K562 (cell line): ENCODE measurements around the gene MRO. TPM values are rescaled to one million over a fixed set of nuclear protein-coding genes. Genes with fewer than 3 reads are reported as not detected.

Experiments
- ATAC-seq: fragments of 200-7000 bp; cut with Tn5 transposase; 3 replicates; pipeline ENCODE4 v1.9.1; 2020; ENCODE audit warnings: moderate library complexity
- BruUV-seq: library from RNA; stranded (reverse); fragments of 400-500 nt; replicated peaks from 2 replicates; lab custom pipeline; 2021; lab: Mats Ljungman, UMichigan
- CTCF ChIA-PET: fragments of 300-600 bp; formaldehyde crosslinking; extraction: SDS; loops from one replicate; lab custom pipeline; 2021; ENCODE audit warnings: low intra/inter-chr PET ratio; lab: Yijun Ruan, JAX
- POLR2A ChIA-PET: fragments of 300-600, 350-650 bp; sonication (Branson Sonifier 250); formaldehyde crosslinking; extraction: SDS; loops from one replicate; lab custom pipeline; 2021; ENCODE audit warnings: antibody characterized with exemption, inconsistent platforms; lab: Yijun Ruan, JAX
- DNase-seq, 4 experiments: peaks; one replicate each; pipeline versions ENCODE4 v3.0.0 to v3.0.0-alpha.2; 2011 to 2018; ENCODE audit warnings: low spot score in 3 of 4, mixed read lengths in 3 of 4; ENCODE audit errors: extremely low read depth in 1 of 4
- FAIRE-seq: peaks from 2 replicates; lab custom pipeline; 2011; peaks lifted over from hg19 to GRCh38; lab: Jason Lieb, UNC
- H2AFZ ChIP-seq: 2 replicates; pipeline ENCODE4 v1.6.0; 2011; ENCODE audit warnings: low read depth, low read length, control low read depth, inconsistent platforms
- H3K27ac ChIP-seq: fragments of 200-600 bp; 3 replicates; pipeline ENCODE4 v1.8.0; 2011; ENCODE audit warnings: low read depth, mild to moderate bottlenecking, control low read depth, inconsistent platforms, low read length, moderate library complexity, mixed read lengths; ENCODE audit errors: extremely low read depth
- H3K27me3 ChIP-seq, 2 experiments: fragments of 300-600 bp in 1 of 2; 2 replicates in 1 of 2; 3 replicates in 1 of 2; pipeline versions ENCODE4 v1.6.0 to v1.8.0; 2011; ENCODE audit warnings: inconsistent platforms in 2 of 2, low read length in 2 of 2, mild to moderate bottlenecking in 1 of 2, mixed read lengths in 1 of 2, moderate library complexity in 1 of 2; ENCODE audit not compliant: control insufficient read depth in 2 of 2, insufficient read depth in 2 of 2
- H3K36me3 ChIP-seq: fragments of 300-600 bp; 3 replicates; pipeline ENCODE4 v1.8.0; 2011; ENCODE audit warnings: mild to moderate bottlenecking, low read length, inconsistent platforms; ENCODE audit not compliant: control insufficient read depth, insufficient read depth
- H3K4me1 ChIP-seq, 2 experiments: fragments of 200-600 bp in 1 of 2; replicated peaks in 1 of 2; 2 replicates in 1 of 2; 3 replicates in 1 of 2; pipeline versions ENCODE4 v1.5.1 to v1.8.0; 2011; ENCODE audit warnings: inconsistent platforms in 2 of 2, low read length in 2 of 2, mild to moderate bottlenecking in 1 of 2, mixed read lengths in 1 of 2, moderate library complexity in 1 of 2; ENCODE audit not compliant: control insufficient read depth in 2 of 2, insufficient read depth in 2 of 2
- H3K4me2 ChIP-seq: 2 replicates; pipeline ENCODE4 v1.6.1; 2011; ENCODE audit warnings: low read length, control low read depth, inconsistent platforms, mixed read lengths; ENCODE audit not compliant: insufficient read depth
- H3K4me3 ChIP-seq: fragments of 200-600 bp; sonication (generic), shearing (Covaris generic); 2 replicates; pipeline ENCODE4 v1.5.1; 2016; ENCODE audit warnings: control low read depth, inconsistent platforms
- H3K79me2 ChIP-seq: fragments of 200-600 bp; 3 replicates; pipeline ENCODE4 v1.8.0; 2011; ENCODE audit warnings: low read length, inconsistent platforms; ENCODE audit not compliant: control insufficient read depth, insufficient read depth
- H3K9ac ChIP-seq, 2 experiments: 2 replicates each; pipeline versions ENCODE4 v1.6.0 to v1.6.1; 2011; ENCODE audit warnings: low read depth in 2 of 2, low read length in 2 of 2, control low read depth in 1 of 2, inconsistent platforms in 1 of 2, mild to moderate bottlenecking in 1 of 2, mixed read lengths in 1 of 2; ENCODE audit not compliant: insufficient read depth in 1 of 2
- H3K9me1 ChIP-seq: one replicate; pipeline ENCODE4 v1.6.0; 2011; ENCODE audit warnings: inconsistent platforms, mild to moderate bottlenecking, low read length, moderate library complexity; ENCODE audit not compliant: control insufficient read depth, insufficient read depth
- H3K9me3 ChIP-seq: replicated peaks from 2 replicates; pipeline ENCODE4 v1.5.1; 2011; ENCODE audit warnings: low read depth, low read length, inconsistent platforms; ENCODE audit not compliant: control insufficient read depth, insufficient read depth
- H4K20me1 ChIP-seq: replicated peaks from 2 replicates; pipeline ENCODE4 v1.6.1; 2011; ENCODE audit warnings: low read length, inconsistent platforms, mixed read lengths; ENCODE audit not compliant: control insufficient read depth, insufficient read depth
- CAMTA2 ChIP-seq: fragments of 250-450 bp; sonication (Bioruptor Pico); conservative IDR thresholded peaks from 2 replicates; pipeline ENCODE4 v1.5.1; 2022
- E2F5 ChIP-seq: sonication (generic); formaldehyde crosslinking; IDR thresholded peaks from 2 replicates; pipeline ENCODE4 v1.8.0; 2022; ENCODE audit warnings: mild to moderate bottlenecking, missing genetic modification reagents
- FOXK2 ChIP-seq, 2 experiments: fragments of 450-650 bp; IDR thresholded peaks in 1 of 2; conservative IDR thresholded peaks in 1 of 2; 2 replicates each; pipeline ENCODE4 v1.6.1; 2016; ENCODE audit warnings: low read depth in 2 of 2, mild to moderate bottlenecking in 1 of 2
- MEF2D ChIP-seq: conservative IDR thresholded peaks from 2 replicates; pipeline ENCODE4 v1.6.1; 2016; ENCODE audit warnings: low read depth, missing genetic modification characterization, missing compliant biosample characterization
- POLR2A ChIP-seq: fragments of 450-650 bp; conservative IDR thresholded peaks from 2 replicates; pipeline ENCODE4 v1.6.1; 2016
- RAD21 ChIP-seq, 2 experiments: fragments of 250-450 bp in 1 of 2; fragments of 450-650 bp in 1 of 2; sonication (Bioruptor Pico) in 1 of 2; formaldehyde crosslinking in 1 of 2; IDR thresholded peaks in 1 of 2; conservative IDR thresholded peaks in 1 of 2; 2 replicates each; pipeline versions ENCODE4 v1.4.0 to v1.8.0; 2020 to 2022; ENCODE audit warnings: mild to moderate bottlenecking in 2 of 2, moderate library complexity in 1 of 2
- RBM39 ChIP-seq: fragments of 200-400 bp; formaldehyde crosslinking; optimal IDR thresholded peaks from 2 replicates; pipeline ENCODE3; 2018; ENCODE audit warnings: low read depth, low read length
- SMAD1 ChIP-seq: fragments of 150-350 bp; IDR thresholded peaks from 2 replicates; pipeline ENCODE4 v1.6.1; 2014; ENCODE audit warnings: low read length, low read depth; ENCODE audit not compliant: partially characterized antibody
- SP1 ChIP-seq: sonication (generic); formaldehyde crosslinking; IDR thresholded peaks from 2 replicates; pipeline ENCODE4 v1.8.1; 2022; ENCODE audit warnings: mild to moderate bottlenecking, missing genetic modification reagents
- THRA ChIP-seq: fragments of 450-650 bp; IDR thresholded peaks from 2 replicates; pipeline ENCODE4 v1.6.1; 2017; ENCODE audit warnings: mild to moderate bottlenecking, moderate library complexity
- ZBTB33 ChIP-seq: sonication (generic); formaldehyde crosslinking; IDR thresholded peaks from 2 replicates; pipeline ENCODE4 v1.8.1; 2023; ENCODE audit warnings: mild to moderate bottlenecking, missing genetic modification reagents
- ZNF280A ChIP-seq: fragments of 450-650 bp; IDR thresholded peaks from 2 replicates; pipeline ENCODE4 v1.6.1; 2018; ENCODE audit warnings: mild to moderate bottlenecking, low read depth; ENCODE audit not compliant: partially characterized antibody
- ZNF324 ChIP-seq: fragments of 250-450 bp; sonication (Bioruptor Pico); IDR thresholded peaks from 2 replicates; pipeline ENCODE4 v1.4.0; 2020; ENCODE audit warnings: mild to moderate bottlenecking
- WGBS: fragments of 100-300 bp; shearing (Covaris generic); methylation state at CpG from one replicate; pipeline ENCODE4 v1.1.6; 2016; ENCODE audit warnings: low coverage, mixed read lengths; ENCODE audit not compliant: insufficient coverage; ENCODE audit errors: missing lambda C conversion rate; 5-methylcytosine and 5-hydroxymethylcytosine counted together
- in situ Hi-C: fragments of 300-500 bp; cut with MboI; formaldehyde crosslinking; loops from 4 replicates; pipeline ENCODE4 v1.15.0; 2018; ENCODE audit warnings: inconsistent platforms, mixed read lengths
- intact Hi-C: fragments of 100-400 bp; cut with micrococcal nuclease; formaldehyde crosslinking; loops from 2 replicates; pipeline ENCODE4 v1.14.2; 2022
- polyA plus RNA-seq, 8 experiments: library from polyadenylated mRNA; depleted of rRNA in 4 of 8; stranded (reverse) in 5 of 8; unstranded in 3 of 8; fragments of >200 nt; fragmentation: Nextera tagmentation in 2 of 8; fragmentation: Illumina TruSeq in 1 of 8; extraction: Ambion mirVana in 2 of 8; extraction: Trizol in 1 of 8; gene quantifications; 2 replicates each; pipeline versions ENCODE4 v1.2.1 to v1.2.3, GENCODE V29; 2011 to 2014; ENCODE audit warnings: inconsistent platforms in 1 of 8, missing spikeins in 1 of 8
- total RNA-seq, 7 experiments: library from RNA; depleted of rRNA in 6 of 7; stranded (reverse); fragments of >200 nt in 6 of 7; fragmentation: Illumina TruSeq in 2 of 7; extraction: Trizol in 2 of 7; gene quantifications; 2 replicates each; pipeline versions ENCODE4 v1.2.1 to v1.2.3, GENCODE V29; 2011 to 2021; ENCODE audit warnings: low replicate concordance in 1 of 7

MRO gene
- total and polyA plus RNA-seq, 9 of the 15 experiments (the other 6 are each of a cell fraction or from before 2014, with no cell fraction given), result 0.06 TPM; not detected in 8

GRCh38 chr18:50786864-50787263 is 33.0 kb downstream of the MRO start:
- intact Hi-C loops (no loop called here), in situ Hi-C loops (no loop called here)
- no peak for DNase-seq
- Histone ChIP-seq H3K27ac (no peak overlapping the region), H3K27me3 (peaks cover 0 to 4% of the 10 kb centered on the region in 2 experiments; a peak in 2 of 5 replicates), H3K9me1 (no peaks in the 10 kb centered on the region), H3K4me2 (no peak overlapping the region), H3K4me1 (no peaks in the 10 kb centered on the region), H2AFZ (no peak overlapping the region), H3K9ac (no peak overlapping the region), H3K9me3 (no peaks in the 10 kb centered on the region), H3K36me3 (no peaks in the 10 kb centered on the region), H3K79me2 (no peaks in the 10 kb centered on the region), H4K20me1 (no peaks in the 10 kb centered on the region), H3K4me3 (no peak overlapping the region)
- POLR2A ChIA-PET, result no interaction called here
- no peak for ATAC-seq
- TF ChIP-seq SP1 (CRISPR knock-in tag) (no peak), CAMTA2 (CRISPR knock-in tag) (no peak), FOXK2 (conservative IDR thresholded peaks at IDR 0.05 in 1 of 2, IDR thresholded peaks at IDR 0.05 in 1 of 2; ENCODE audit: low read depth in 2 of 2) (no peak), ZNF280A (no peak), POLR2A (no peak), SMAD1 (no peak), RBM39 (no peak), ZNF324 (CRISPR knock-in tag) (no peak), MEF2D (tag) (no peak), THRA (no peak), E2F5 (CRISPR knock-in tag) (no peak), ZBTB33 (CRISPR knock-in tag) (no peak), RAD21 (CRISPR knock-in tag; conservative IDR thresholded peaks at IDR 0.05 in 1 of 2, IDR thresholded peaks at IDR 0.05 in 1 of 2) (no peak)
- FAIRE-seq, result no peak
- no TSS peak for BruUV-seq
- 0% methylated on average over 3 of the region's 3 CpGs for WGBS
- CTCF ChIA-PET, result no interaction called here
